C4-2B (cell line): ENCODE results near the gene HIVEP3.

Source experiments
- ZFX ChIP-seq: fragments of 450-650 bp; IDR thresholded peaks from 2 replicates; pipeline ENCODE4 v1.6.1; 2017
- TF ChIP-seq, protein P1 (sequence below): fragments of 450-650 bp; conservative IDR thresholded peaks from 2 replicates; pipeline ENCODE4 v1.5.1; 2017; ENCODE audit warnings: mild to moderate bottlenecking

- TF ChIP-seq, protein P1, sequence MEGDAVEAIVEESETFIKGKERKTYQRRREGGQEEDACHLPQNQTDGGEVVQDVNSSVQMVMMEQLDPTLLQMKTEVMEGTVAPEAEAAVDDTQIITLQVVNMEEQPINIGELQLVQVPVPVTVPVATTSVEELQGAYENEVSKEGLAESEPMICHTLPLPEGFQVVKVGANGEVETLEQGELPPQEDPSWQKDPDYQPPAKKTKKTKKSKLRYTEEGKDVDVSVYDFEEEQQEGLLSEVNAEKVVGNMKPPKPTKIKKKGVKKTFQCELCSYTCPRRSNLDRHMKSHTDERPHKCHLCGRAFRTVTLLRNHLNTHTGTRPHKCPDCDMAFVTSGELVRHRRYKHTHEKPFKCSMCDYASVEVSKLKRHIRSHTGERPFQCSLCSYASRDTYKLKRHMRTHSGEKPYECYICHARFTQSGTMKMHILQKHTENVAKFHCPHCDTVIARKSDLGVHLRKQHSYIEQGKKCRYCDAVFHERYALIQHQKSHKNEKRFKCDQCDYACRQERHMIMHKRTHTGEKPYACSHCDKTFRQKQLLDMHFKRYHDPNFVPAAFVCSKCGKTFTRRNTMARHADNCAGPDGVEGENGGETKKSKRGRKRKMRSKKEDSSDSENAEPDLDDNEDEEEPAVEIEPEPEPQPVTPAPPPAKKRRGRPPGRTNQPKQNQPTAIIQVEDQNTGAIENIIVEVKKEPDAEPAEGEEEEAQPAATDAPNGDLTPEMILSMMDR = no peak
- no peak for TF ChIP-seq ZFX
Measured at GRCh38 chr1:41964400-41964799, 45.7 kb upstream of the HIVEP3 start.
